Stimulated activated CD4-positive, alpha-beta T cell treated with anti-CD3 and anti-CD28 coated beads, Interleukin-12 subunit alpha, Interleukin-12 subunit beta, amount 100 ng/mL, for 24 hours (primary cell): ENCODE results near the gene AKR1C1.
"Not testable (repeated sequence)": the region's sequence is repeated elsewhere in the genome, so short reads cannot be mapped to it uniquely, and the experiment has no call there.

Experiments
- DNase-seq, 2 experiments: peaks; one replicate each; pipeline ENCODE4 v3.0.0-alpha.2; 2020; ENCODE audit warnings: low read depth in 2 of 2

The AKR1C1 gene

GRCh38 chr10:4962876-4963814 lies at the start of gene AKR1C1:
Gene AKR1C1, plus strand, starts transcription at chr10:4963415. Its CDS starts 30 bp downstream, at chr10:4963445.
- not testable (repeated sequence) for DNase-seq

GRCh38 chr10:4914213-4914850 lies 48.9 kb upstream of the AKR1C1 start:
- DNase-seq, result no peak

GRCh38 chr10:4916086-4916716 lies 47.0 kb upstream of the AKR1C1 start:
- DNase-seq, result no peak

GRCh38 chr10:4918236-4918635 lies 45.0 kb upstream of the AKR1C1 start:
- DNase-seq, result no peak

- DNase-seq, result not testable (repeated sequence)
Observed at GRCh38 chr10:4924482-4924881, 38.7 kb upstream of the AKR1C1 start.

GRCh38 chr10:4926400-4926799 lies 36.8 kb upstream of the AKR1C1 start:
- no peak for DNase-seq

- no peak for DNase-seq
Observed at GRCh38 chr10:4931587-4931986, 31.6 kb upstream of the AKR1C1 start.

- DNase-seq, result no peak
Observed at GRCh38 chr10:4934391-4934987, 28.7 kb upstream of the AKR1C1 start.

GRCh38 chr10:4937346-4937745 lies 25.9 kb upstream of the AKR1C1 start:
- no peak for DNase-seq

GRCh38 chr10:4939224-4940072 lies 23.8 kb upstream of the AKR1C1 start:
- no peak for DNase-seq

- DNase-seq, result not testable (repeated sequence)
Observed at GRCh38 chr10:4940073-4940428, 23.2 kb upstream of the AKR1C1 start.

GRCh38 chr10:4940909-4941308 lies 22.3 kb upstream of the AKR1C1 start:
- DNase-seq, result not testable (repeated sequence)

GRCh38 chr10:4941540-4942330 lies 21.5 kb upstream of the AKR1C1 start:
- DNase-seq, result no peak

- DNase-seq, result not testable (repeated sequence)
Observed at GRCh38 chr10:4942931-4943330, 20.3 kb upstream of the AKR1C1 start.

- DNase-seq, result not testable (repeated sequence)
Observed at GRCh38 chr10:4943416-4943815, 19.8 kb upstream of the AKR1C1 start.

GRCh38 chr10:4943821-4944220 lies 19.4 kb upstream of the AKR1C1 start:
- no peak for DNase-seq

- DNase-seq, result no peak
Observed at GRCh38 chr10:4944841-4945240, 18.4 kb upstream of the AKR1C1 start.

- DNase-seq, result no peak
Observed at GRCh38 chr10:4945766-4946717, 17.2 kb upstream of the AKR1C1 start.

GRCh38 chr10:4947039-4947634 lies 16.1 kb upstream of the AKR1C1 start:
- DNase-seq, result no peak
